ENCODE data around the gene TRIM3.
A peak's percentile ranks its signal among the peaks of the same experiment; 100 is the strongest.

Gene TRIM3

DNA sequence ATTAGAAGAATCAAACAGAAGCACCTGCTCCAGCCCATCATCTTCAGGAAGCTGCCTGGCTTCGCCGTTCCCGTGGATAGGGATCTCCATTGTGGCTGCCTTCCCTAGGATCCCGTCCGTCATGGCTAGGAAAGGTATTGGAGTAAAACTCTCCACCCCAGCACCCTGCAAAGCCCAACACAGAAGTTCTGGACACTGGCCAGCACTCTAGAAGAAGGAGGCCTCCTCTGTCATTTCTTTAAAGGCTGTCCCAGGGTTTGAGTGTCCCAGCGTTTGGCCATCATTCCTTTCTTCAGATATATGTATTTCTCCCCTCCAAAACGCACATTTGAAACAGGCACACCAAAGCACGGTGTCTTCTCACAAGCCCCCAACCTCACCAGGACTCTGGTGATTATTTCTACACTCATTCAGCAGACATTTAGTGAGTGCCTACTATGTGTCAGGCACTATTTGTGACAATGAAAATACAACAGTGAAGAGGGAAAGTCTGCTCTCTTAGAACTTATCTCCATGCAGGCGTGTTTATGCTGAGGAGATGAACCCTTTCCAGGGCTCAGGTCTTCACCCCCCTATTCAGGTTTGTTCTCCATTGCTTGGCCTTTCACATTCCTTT lies 6.7 kb upstream of the TRIM3 start:
- peak overlapping the region; percentile 86 for H3K27ac ChIP-seq (ENCODE audit: low read depth, low read length)
- peaks cover 69% of the 10 kb centered on the region for H3K36me3 ChIP-seq (ENCODE audit: control insufficient read depth, insufficient read depth, low read length)
- H3K27me3 ChIP-seq (ENCODE audit: control insufficient read depth, insufficient read depth, low read length) = no peaks in the 10 kb centered on the region
- peak overlapping the region; percentile 97 for H3K4me3 ChIP-seq (ENCODE audit: low read depth, low read length)
- H3K9ac ChIP-seq (ENCODE audit: low read length) = peak overlapping the region; percentile 92
- peaks cover 15% of the 10 kb centered on the region for H3K4me1 ChIP-seq (ENCODE audit: control insufficient read depth, insufficient read depth, low read length)
- H3K9me3 ChIP-seq (ENCODE audit: control insufficient read depth, insufficient read depth, low read depth, low read length) = no peaks in the 10 kb centered on the region

DNA sequence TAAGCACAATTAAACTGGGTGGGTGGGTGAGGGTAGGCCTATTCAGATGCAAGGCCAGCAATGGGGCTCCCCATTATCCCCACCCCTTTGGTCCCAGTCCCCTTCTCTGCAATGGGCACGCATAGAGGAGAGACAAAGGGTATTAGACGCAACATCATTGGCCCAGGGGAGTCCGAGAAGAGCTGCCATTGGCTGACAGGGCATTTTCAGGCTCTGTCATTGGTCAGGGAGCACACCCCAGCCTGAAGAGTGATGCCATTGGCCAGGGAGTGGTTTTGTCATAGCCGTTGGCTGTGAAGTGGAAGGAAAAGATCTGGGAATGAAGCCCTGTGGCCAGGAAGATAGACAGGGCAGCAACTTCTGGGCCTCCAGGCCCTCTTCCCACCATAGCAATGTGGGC lies 2.8 kb upstream of the TRIM3 start:
- H3K4me1 ChIP-seq (ENCODE audit: control insufficient read depth, insufficient read depth, low read length) = peaks cover 26% of the 10 kb centered on the region
- H3K27me3 ChIP-seq (ENCODE audit: control insufficient read depth, insufficient read depth, low read length) = peaks cover 5% of the 10 kb centered on the region; the same call in 1 of the 2 replicates
- no peak overlapping the region for H3K4me3 ChIP-seq (ENCODE audit: low read depth, low read length)
- H3K36me3 ChIP-seq (ENCODE audit: control insufficient read depth, insufficient read depth, low read length) = peaks cover 34% of the 10 kb centered on the region
- no peak overlapping the region for H3K27ac ChIP-seq (ENCODE audit: low read depth, low read length)
- no peaks in the 10 kb centered on the region for H3K9me3 ChIP-seq (ENCODE audit: control insufficient read depth, insufficient read depth, low read depth, low read length)
- no peak overlapping the region for H3K9ac ChIP-seq (ENCODE audit: low read length)

DNA sequence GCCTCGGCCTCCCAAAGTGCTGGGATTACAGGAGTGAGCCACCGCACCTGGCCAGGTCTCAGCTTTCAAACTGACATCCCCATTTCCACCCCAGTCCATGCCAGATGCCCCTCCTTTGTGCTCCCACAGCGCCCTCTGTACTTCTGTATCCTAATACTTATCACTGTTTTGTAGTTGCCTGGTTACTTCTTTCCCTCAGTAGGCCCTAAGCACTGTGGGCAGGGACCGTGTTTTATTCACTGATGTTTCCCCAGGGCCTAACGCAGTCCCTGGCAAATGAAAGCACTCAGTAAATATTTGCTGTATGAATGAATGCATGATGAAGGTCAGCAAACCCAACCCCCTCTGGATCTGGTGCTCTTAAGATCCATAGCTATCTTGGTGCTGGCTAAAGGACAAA lies 2.2 kb upstream of the TRIM3 start:
- Histone ChIP-seq H3K27ac (ENCODE audit: low read depth, low read length) (no peak overlapping the region), H3K4me1 (ENCODE audit: control insufficient read depth, insufficient read depth, low read length) (peaks cover 26% of the 10 kb centered on the region), H3K9me3 (ENCODE audit: control insufficient read depth, insufficient read depth, low read depth, low read length) (no peaks in the 10 kb centered on the region), H3K36me3 (ENCODE audit: control insufficient read depth, insufficient read depth, low read length) (peaks cover 33% of the 10 kb centered on the region), H3K9ac (ENCODE audit: low read length) (no peak overlapping the region), H3K27me3 (ENCODE audit: control insufficient read depth, insufficient read depth, low read length) (peaks cover 5% of the 10 kb centered on the region; the same call in 1 of the 2 replicates), H3K4me3 (ENCODE audit: low read depth, low read length) (no peak overlapping the region)

- peaks cover 5% of the 10 kb centered on the region; the same call in 1 of the 2 replicates for H3K27me3 ChIP-seq (ENCODE audit: control insufficient read depth, insufficient read depth, low read length)
- H3K36me3 ChIP-seq (ENCODE audit: control insufficient read depth, insufficient read depth, low read length) = peaks cover 33% of the 10 kb centered on the region
- peak overlapping the region; percentile 78 for H3K4me3 ChIP-seq (ENCODE audit: low read depth, low read length)
- peaks cover 19% of the 10 kb centered on the region for H3K4me1 ChIP-seq (ENCODE audit: control insufficient read depth, insufficient read depth, low read length)
- H3K27ac ChIP-seq (ENCODE audit: low read depth, low read length) = no peak overlapping the region
- no peak overlapping the region for H3K9ac ChIP-seq (ENCODE audit: low read length)
- no peaks in the 10 kb centered on the region for H3K9me3 ChIP-seq (ENCODE audit: control insufficient read depth, insufficient read depth, low read depth, low read length)
These were observed 1.2 kb upstream of the TRIM3 start for GRCh38 chr11:6474806-6475500.

DNA sequence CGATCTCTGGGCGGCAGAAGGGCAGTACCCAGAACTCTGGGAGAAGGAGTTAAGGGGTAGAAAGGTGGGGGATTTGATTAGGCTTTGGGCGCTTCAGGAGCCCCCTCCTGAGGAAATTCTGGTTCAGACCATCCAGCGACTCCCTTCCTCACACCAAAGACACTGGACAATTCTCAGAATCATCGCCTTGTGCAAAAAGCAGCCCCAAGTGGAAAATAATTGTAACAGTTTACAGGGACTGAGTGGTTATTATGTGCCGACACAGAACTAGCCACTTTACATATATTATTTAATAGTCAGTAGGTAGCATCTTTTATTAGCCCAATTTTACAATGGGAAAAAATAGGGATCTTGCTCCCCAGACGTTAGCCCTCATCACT lies 662 bp upstream of the TRIM3 start:
- peak overlapping the region; percentile 66 for H3K9ac ChIP-seq (ENCODE audit: low read length)
- H3K36me3 ChIP-seq (ENCODE audit: control insufficient read depth, insufficient read depth, low read length) = peaks cover 30% of the 10 kb centered on the region
- peaks cover 5% of the 10 kb centered on the region; the same call in 1 of the 2 replicates for H3K27me3 ChIP-seq (ENCODE audit: control insufficient read depth, insufficient read depth, low read length)
- H3K9me3 ChIP-seq (ENCODE audit: control insufficient read depth, insufficient read depth, low read depth, low read length) = no peaks in the 10 kb centered on the region
- H3K4me1 ChIP-seq (ENCODE audit: control insufficient read depth, insufficient read depth, low read length) = peaks cover 22% of the 10 kb centered on the region
- H3K4me3 ChIP-seq (ENCODE audit: low read depth, low read length) = peak overlapping the region; percentile 78
- peak overlapping the region; percentile 68; the same call in 1 of the 2 replicates for H3K27ac ChIP-seq (ENCODE audit: low read depth, low read length)

GRCh38 chr11:6472934-6473333 lies 807 bp downstream of the TRIM3 start:
- Histone ChIP-seq H3K4me1 (ENCODE audit: control insufficient read depth, insufficient read depth, low read length) (peaks cover 30% of the 10 kb centered on the region), H3K9me3 (ENCODE audit: control insufficient read depth, insufficient read depth, low read depth, low read length) (no peaks in the 10 kb centered on the region), H3K27me3 (ENCODE audit: control insufficient read depth, insufficient read depth, low read length) (peaks cover 5% of the 10 kb centered on the region; the same call in 1 of the 2 replicates), H3K27ac (ENCODE audit: low read depth, low read length) (no peak overlapping the region), H3K4me3 (ENCODE audit: low read depth, low read length) (peak overlapping the region; percentile 93), H3K9ac (ENCODE audit: low read length) (no peak overlapping the region), H3K36me3 (ENCODE audit: control insufficient read depth, insufficient read depth, low read length) (peaks cover 15% of the 10 kb centered on the region)

DNA sequence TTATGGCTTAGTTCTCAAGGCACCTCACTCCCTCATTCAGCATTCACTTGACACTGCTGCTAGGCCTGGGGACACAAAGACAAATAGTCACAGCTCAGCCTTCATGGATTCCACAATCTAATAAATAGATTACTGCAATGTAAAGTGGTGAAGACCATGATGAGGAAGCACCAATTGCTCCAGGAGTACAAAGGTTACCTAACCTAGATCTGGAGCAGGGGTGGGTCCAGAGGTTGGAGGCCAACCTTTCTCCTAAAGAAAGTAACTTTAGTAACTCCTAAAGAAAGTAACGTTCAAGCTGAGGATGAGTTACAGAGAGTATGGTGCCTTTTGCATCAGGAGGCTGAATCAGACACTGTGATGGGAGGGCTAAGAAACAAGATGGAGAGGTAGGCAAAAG lies 4.1 kb downstream of the TRIM3 start:
- Histone ChIP-seq H3K9me3 (ENCODE audit: control insufficient read depth, insufficient read depth, low read depth, low read length) (no peaks in the 10 kb centered on the region), H3K9ac (ENCODE audit: low read length) (no peak overlapping the region), H3K4me1 (ENCODE audit: control insufficient read depth, insufficient read depth, low read length) (peaks cover 21% of the 10 kb centered on the region), H3K36me3 (ENCODE audit: control insufficient read depth, insufficient read depth, low read length) (no peaks in the 10 kb centered on the region), H3K27ac (ENCODE audit: low read depth, low read length) (no peak overlapping the region), H3K4me3 (ENCODE audit: low read depth, low read length) (peak overlapping the region; percentile 28; the same call in 1 of the 2 replicates), H3K27me3 (ENCODE audit: control insufficient read depth, insufficient read depth, low read length) (peaks cover 5% of the 10 kb centered on the region; the same call in 1 of the 2 replicates)

GRCh38 chr11:6468712-6469495 lies 4.8 kb downstream of the TRIM3 start:
- Histone ChIP-seq H3K9ac (ENCODE audit: low read length) (no peak overlapping the region), H3K27ac (ENCODE audit: low read depth, low read length) (no peak overlapping the region), H3K4me3 (ENCODE audit: low read depth, low read length) (peak overlapping the region; percentile 28; the same call in 1 of the 2 replicates), H3K4me1 (ENCODE audit: control insufficient read depth, insufficient read depth, low read length) (peaks cover 17% of the 10 kb centered on the region), H3K9me3 (ENCODE audit: control insufficient read depth, insufficient read depth, low read depth, low read length) (no peaks in the 10 kb centered on the region), H3K27me3 (ENCODE audit: control insufficient read depth, insufficient read depth, low read length) (peaks cover 5% of the 10 kb centered on the region; the same call in 1 of the 2 replicates), H3K36me3 (ENCODE audit: control insufficient read depth, insufficient read depth, low read length) (0 out of 2 replicates have a peak, but pooled peaks cover 6% of the 10 kb centered on the region)

GRCh38 chr11:6459099-6459450 lies 14.7 kb downstream of the TRIM3 start:
- Histone ChIP-seq H3K9me3 (ENCODE audit: control insufficient read depth, insufficient read depth, low read depth, low read length) (no peaks in the 10 kb centered on the region), H3K27me3 (ENCODE audit: control insufficient read depth, insufficient read depth, low read length) (no peaks in the 10 kb centered on the region), H3K27ac (ENCODE audit: low read depth, low read length) (no peak overlapping the region), H3K36me3 (ENCODE audit: control insufficient read depth, insufficient read depth, low read length) (peaks cover 31% of the 10 kb centered on the region), H3K9ac (ENCODE audit: low read length) (no peak overlapping the region), H3K4me1 (ENCODE audit: control insufficient read depth, insufficient read depth, low read length) (no peaks in the 10 kb centered on the region), H3K4me3 (ENCODE audit: low read depth, low read length) (no peak overlapping the region)

GRCh38 chr11:6458352-6459098 lies 15.2 kb downstream of the TRIM3 start:
- no peaks in the 10 kb centered on the region for H3K9me3 ChIP-seq (ENCODE audit: control insufficient read depth, insufficient read depth, low read depth, low read length)
- no peaks in the 10 kb centered on the region for H3K4me1 ChIP-seq (ENCODE audit: control insufficient read depth, insufficient read depth, low read length)
- no peaks in the 10 kb centered on the region for H3K27me3 ChIP-seq (ENCODE audit: control insufficient read depth, insufficient read depth, low read length)
- peaks cover 28% of the 10 kb centered on the region for H3K36me3 ChIP-seq (ENCODE audit: control insufficient read depth, insufficient read depth, low read length)
- no peak overlapping the region for H3K4me3 ChIP-seq (ENCODE audit: low read depth, low read length)
- no peak overlapping the region for H3K27ac ChIP-seq (ENCODE audit: low read depth, low read length)
- no peak overlapping the region for H3K9ac ChIP-seq (ENCODE audit: low read length)

All from HUES6 (cell line).